ENCODE measurements around the gene SKIC3.

GRCh38 chr5:95508550-95508949 is 46.2 kb downstream of the SKIC3 start:
- TF ChIP-seq CTCF (IDR thresholded peaks at IDR 0.05) (no peak), EZH2 (IDR thresholded peaks at IDR 0.05; ENCODE audit: borderline replicate concordance, insufficient read depth, low read depth, low read length, poor library complexity, severe bottlenecking) (no peak)
